ENCODE data around the gene BRWD1.
"Not testable (repeated sequence)": the region's sequence is repeated elsewhere in the genome, so short reads cannot be mapped to it uniquely, and the experiment has no call there.

BRWD1 gene

DNA sequence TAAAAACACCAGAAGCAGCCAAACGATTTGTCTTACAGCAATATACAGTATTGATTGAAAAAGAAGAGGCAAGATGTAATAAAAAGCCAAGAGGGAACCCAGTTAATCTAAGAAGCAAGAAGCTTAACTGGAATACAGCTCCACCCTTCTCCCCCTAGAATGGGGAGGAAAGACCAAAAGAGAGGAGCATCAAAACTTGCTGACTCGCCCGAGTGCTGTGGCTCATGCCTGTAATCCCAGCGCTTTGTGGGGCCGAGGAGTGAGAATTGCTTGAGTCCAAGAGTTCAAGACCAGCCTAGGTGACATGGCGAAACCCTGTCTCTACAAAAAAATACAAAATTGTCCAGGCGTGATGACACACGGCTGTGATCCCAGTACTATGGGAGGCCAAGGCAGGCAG, 32.2 kb downstream of the BRWD1 start:
- DNase-seq, result no peak

DNA sequence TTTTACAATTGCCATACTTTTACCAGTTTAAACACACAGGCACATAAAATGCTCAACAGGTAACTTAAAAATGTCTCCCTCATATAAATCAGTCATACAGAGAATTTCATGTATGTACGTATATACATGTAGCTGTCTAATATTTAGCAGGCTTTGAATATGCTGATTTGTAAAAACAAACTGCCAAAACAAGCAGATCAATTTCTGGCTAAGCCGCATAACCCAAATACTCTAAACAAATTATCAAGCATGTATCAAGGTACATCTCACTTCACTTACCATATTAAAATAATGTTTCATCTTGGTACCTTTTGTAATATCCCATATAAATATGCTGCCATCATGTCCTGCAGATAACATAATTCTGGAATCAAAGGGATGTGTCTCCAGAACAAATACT, 43.8 kb downstream of the BRWD1 start:
- no peak for DNase-seq

DNA sequence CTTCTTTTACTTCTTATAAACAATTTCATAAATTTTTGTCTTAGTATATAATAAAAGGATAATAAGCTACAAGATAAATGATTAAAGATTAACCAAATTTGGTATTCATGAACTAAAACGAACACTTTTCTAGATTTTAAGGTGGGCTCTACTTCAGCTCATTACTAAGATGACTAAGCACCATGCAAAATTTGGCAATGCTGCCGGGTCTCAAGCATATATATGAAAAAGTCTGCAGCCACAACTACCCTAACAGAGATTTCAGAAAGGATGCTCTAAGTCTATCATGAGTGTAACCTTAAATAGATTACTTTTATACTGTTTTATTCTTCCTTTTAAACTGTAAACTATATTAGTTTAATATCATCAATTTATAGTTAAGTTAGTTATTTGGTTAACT, 47.8 kb downstream of the BRWD1 start:
- no peak for DNase-seq

DNA sequence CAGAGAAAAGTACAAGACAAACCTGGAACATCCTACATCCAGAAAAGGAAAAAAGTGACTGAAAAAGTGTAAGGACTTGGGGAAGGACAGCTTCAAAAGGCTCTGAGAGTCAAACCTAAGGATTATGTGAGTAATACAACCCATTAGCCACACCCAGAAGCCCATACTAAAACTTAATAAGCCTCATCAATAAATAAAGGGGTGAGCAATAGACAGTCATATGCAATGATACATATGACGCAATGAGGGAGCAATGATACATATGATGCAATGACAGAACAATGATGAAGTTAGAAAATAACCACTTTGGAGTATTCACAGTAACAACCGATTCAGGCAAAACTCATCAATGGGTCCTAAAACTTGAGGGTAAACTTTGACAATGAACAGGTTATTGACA, 50.1 kb downstream of the BRWD1 start:
- DNase-seq, result no peak

DNA sequence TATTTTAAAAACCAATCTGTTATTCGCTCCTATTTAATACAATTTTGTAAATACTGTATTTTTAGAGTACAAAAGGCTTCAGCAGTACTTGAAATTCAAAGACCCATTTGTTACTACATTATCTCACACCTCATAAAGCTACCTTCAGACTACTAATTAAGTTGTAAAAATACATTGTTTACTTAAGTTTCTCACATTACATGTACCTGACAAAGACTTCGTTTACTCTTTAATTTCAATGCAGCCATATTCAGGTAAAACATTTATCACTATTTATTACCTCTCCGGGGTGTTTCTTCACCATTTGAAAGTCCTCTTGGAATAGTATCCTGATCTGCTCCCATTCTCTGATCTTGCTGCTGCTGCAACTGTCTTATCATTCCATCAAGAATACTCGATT, 55.2 kb downstream of the BRWD1 start:
- no peak for DNase-seq

DNA sequence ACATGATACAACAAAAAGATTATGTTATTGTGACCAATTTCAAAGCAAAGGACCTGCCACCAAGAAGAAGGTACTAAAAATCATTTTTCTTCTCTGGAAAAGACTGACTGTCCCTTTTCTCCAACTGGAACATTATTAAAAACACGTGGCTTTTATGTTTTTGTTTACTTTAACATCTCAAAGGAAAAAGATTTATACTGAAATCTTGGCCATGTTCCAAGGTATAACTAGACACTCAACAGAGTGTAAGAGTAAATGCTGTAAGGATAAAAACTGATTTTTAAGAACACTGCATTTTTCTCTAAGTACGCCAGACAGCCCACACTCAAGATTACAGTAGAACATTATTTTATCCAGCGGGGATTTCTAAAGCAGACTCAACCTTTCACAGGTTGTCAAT, 62.1 kb downstream of the BRWD1 start:
- no peak for DNase-seq

DNA sequence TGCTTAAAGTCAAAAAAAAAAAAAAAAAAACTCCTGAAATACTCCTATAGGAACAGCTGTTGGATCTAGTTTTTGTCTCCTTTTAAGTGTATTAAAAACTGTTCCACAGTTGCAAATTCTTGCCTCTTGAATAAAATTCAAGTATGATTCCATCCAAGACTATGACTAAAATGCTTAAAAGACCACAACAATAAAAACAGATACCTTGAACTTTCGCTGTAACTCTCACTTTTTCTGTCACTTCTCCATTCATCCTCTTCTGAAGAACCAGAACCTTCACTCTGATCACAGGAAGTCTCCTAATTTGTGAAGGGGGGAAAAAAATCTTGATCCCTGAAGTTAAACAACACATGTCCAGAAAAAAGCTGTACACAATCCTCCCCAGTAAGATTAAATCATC, 75.2 kb downstream of the BRWD1 start:
- DNase-seq, result no peak

DNA sequence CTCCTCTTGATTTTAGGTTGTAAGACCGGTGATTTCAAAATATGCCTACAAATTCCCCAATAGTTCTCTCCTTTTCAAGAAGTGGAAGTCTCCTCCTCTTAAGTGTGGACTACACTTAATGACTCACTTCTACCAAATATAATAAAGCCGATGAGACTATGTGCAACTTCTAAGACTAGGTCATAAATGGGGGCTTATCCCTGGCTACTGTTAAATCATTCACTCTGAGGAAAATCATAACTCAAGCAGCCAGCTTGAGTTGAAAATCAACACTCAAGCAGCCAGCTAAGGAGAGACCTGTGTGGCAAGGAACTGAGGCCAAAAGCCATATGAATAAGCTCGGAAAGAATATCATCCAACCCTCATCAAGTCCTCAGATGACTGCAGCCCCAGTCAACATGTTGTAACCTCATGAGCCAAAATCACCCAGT, 80.6 kb downstream of the BRWD1 start:
- no peak for DNase-seq

DNA sequence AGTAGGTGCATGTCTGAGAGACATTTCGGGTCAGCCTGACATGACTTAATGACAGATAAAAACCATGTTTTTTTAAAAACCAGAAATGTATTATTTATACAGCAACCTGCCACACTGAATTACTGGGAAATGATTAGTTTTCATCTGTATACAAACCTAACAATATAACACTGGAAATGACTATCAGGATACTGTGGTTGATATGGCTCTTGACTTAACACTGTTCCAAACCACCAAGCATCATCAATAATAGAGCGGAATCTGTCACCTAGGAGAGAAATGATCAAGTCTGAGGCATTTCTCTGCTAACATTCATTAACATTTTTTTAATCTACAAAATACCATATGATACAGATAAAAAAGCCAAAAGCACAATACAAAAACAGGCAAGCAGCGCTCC, 88.5 kb downstream of the BRWD1 start:
- DNase-seq, result no peak

DNA sequence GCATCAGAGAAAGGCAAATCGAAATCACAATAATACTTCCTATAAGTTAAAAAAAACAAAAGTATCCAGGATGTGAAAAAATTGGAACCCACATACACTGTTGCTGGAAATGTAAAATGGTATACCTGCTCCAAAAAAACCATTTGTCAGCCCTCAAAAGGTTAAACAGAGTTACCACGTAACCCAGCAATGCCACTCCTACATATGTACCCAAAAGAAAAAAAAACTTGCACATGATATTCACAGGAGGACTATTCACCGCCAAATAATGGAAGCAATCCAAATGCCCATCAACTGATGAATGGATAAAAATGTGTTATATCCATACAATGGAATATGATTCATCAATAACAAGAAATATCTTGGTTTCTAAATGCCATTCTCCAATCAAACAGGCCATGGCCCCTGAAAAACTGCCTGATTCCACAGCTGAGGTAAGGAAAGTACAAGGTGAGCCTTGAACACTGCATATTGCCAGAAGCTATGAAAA, 91.4 kb downstream of the BRWD1 start:
- DNase-seq, result no peak

DNA sequence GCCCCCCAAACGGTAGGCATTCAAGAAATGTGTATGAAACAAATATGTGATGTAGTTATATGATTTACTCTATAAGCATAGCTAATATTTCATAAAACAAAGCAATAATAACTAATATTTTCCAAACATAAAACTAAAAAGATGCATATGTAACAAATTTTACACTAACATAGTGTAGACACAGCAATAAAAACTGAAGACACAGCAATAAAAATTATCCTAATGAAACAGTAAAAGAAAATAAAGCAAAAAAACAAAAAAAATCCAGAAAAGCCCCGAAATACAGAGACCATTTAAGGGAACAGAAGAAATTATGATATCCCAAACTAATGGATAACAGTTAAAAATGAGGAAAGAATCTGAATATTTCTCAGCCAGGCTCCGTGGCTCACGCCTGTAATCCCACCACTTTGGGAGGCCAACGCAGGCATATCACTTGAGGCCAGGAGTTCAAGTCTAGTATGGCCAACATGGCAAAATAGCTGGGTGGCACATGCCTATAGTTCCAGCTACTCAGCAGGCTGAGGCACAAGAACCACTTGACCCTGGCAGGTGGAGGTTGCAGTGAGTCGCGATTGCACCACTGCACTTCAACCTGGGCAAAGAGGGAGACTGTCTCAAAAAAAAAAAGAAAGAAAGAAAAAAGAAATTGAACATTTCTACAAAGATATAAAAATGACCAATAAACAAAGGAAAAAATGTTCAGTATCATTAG, 92.0 kb downstream of the BRWD1 start:
- no peak for DNase-seq

DNA sequence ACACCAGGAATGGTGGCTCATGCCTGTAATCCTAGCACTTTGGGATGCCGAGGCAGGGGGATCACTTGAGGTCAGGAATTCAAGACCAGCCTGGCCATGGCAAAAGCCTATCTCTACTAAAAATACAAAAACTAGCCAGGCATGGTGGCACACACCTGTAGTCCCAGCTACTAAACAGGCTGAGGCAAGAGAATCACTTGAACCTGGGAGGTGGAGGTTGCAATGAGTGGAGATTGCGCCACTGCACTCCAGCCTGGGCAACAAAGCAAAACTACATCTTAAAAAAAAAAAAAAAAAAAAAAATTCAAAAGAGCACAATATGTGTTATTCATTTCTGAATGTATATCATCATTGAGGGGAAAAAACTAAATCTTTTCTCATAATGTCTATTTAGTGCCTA, 92.6 kb downstream of the BRWD1 start:
- not testable (repeated sequence) for DNase-seq

DNA sequence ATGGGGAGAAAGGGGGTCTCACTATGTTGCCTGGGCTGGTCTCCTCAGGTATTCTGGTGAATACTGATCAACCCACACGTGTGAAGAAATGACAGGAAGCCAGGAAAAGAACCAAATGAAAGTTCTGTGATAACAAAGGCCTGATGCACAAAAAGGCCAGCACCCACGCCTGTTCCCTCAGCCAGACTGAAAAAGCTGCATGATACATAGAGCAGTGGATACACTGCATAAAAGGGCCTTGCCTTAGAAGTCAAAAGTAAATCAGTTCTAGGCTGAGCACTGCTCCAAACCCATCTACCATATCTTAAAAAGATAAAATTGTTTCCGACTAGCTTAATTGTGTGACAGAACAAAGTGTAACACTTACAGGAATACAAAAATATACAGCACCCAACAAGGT, 93.3 kb downstream of the BRWD1 start:
- DNase-seq, result no peak

DNA sequence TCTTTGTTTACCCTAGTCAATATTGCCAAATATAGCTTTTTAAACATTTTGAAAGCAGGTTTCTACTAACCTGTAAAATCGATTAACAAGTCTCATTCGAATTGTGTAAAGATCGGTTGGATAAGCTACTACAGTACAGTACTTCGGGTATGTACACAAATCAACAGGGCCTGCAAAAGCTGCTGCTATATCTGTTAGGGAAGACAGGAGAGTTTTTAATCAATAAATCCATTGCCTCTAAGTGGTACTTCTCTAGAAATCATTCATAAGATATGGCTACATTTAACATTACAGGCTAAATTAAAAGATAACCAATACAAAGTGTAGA, 95.4 kb downstream of the BRWD1 start:
- DNase-seq, result no peak

DNA sequence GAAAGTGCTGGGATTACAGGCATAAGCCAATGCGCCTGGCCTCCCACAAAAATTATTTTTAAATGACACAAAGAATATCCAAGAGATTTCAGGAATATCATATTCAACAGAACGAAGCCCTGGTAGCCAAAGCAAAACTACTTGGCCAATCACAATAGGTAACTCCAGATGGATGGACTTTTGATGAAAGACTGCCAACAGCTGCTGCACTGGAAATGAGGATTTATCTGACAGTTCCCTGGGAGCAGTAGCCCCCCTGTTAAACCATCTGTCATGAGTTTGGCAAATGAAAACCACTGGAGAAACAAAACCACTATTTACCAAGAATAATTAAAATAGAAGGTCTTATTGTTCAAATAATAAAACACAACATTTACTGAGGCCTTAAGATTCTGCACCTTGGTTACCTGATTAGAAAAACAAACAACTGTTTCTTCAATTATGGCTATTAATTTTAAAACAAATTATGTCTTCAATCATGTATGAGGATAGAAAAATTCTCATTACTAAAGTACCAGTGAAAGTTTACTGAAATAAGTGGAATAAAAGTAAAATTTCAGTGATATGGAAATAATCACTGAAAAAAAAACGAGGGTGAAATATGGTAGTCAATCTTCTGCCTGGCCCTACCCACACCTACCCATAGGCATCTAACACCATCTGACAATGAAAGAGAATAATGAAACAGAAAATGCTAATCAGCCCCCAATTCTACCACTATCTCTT, 95.9 kb downstream of the BRWD1 start:
- DNase-seq, result no peak

DNA sequence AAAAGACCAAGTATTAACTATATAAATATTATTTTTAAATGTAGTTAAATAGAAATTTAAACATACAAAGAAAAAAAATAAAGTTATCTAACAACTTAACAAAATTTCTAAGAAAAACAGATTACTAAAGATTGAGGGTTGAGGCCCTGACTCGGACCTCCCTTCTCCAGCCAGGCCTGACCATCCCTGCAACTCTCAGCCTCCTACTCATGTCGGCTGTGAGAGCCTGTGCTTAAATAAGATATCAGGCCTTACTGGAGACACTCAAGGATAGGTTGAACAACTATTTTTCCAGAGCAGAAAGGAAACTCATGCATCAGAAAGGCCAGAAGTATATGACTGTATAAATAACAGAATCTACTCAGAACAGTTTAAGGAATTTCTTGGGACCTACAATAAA, 97.1 kb downstream of the BRWD1 start:
- DNase-seq, result no peak

DNA sequence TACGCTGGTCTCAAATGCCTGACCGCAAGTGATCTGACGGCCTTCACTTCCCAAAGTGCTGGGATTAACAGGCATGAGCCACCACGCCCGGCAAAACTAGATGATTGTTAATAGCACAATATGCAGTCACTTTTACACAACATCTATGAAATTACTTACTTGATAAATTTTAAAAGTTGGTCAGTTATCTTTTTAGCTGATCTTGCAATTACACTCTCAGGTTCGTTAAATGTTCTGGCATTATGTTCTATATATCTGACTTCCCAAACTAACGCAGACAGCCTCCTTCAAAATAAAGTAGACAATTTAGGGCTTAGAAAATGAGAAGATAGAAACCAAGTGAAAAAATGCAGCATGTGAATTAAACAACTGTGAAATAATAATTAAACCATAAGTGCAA, 98.4 kb downstream of the BRWD1 start:
- DNase-seq, result no peak

DNA sequence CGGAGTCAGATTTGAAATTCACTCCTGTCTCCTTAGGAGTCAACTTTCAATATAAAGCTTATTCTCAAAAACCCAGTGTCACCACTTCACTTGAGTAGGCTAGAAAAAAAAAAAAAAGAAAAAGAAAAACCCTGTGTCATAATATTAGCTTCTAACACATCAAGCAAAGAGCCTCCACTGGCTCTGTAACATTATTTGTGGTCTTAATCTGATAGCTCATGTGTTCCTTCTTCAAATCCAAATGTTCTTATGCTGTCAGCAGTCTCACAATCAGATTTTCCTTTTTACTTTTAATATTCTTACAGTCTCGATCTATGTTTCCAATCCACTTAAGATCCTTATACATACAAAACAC, 104.1 kb downstream of the BRWD1 start:
- no peak for DNase-seq

DNA sequence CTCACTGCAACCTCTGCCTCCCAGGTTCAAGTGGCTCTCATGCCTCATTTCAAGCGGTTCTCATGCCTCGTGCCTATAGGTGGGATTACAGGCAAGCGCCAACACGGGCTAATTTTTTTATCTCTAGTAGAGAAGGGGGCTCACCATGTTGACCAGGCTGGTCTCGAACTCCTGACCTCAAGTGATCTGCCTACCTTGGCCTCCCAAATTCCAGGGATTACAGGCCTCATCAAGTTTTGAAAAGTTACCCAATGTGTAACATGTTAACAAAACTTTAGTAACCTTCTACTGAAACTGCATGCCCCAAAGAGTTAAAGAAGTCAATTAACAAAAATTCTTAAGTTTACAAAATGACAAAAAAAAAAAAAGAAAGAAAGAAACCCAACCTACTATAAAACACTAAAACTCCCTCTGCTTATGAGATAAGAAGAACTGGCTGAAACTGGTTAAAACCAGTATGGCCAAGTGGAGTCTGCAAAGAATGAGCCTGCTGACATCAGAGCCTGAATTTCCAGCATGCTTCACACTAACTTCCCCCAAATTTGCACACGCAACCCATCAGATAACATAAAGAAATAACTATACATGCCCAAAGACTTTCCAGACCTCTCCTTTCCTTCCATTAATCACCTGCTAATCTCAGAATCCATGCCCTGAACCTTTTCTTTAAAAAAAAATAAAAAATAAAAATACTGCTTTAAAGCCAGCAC, 104.7 kb downstream of the BRWD1 start:
- DNase-seq, result no peak

DNA sequence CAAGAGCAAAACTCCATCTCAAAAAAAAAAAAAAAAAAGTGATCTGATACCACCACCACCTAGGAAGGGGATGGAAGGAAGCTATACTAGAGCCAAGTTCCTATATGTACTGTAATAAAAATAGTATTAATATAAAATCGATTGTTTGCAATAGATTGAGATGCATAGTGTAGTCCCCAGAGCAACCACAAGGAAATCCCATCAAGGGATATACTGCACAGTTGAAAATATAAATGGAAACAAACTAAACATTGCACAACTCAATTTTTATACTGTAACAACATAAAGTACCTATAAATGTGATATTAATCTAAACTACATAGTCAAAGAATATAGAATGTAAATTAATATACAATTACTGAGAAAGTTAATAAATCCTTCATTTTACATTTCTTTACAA, 109.3 kb downstream of the BRWD1 start:
- no peak for DNase-seq

DNA sequence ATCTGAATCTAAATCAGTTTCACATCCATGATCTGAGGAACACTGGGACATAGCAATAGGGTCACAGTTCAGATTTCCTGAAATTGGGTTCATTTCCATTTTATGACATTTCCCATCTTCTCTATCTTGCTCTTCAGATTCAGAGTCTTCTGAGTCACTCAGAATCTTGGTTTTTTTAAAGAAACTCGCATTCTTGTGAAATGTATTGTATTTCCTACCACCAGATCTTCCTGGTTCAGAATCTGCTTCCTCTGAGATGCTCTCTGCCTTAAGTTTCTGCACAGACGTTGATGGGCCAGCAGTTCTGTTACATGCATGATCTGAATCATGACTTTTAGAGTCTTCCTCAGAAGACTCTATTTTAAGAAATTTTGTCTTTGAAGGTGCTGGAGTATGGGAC, 114.6 kb downstream of the BRWD1 start:
- DNase-seq, result no peak

DNA sequence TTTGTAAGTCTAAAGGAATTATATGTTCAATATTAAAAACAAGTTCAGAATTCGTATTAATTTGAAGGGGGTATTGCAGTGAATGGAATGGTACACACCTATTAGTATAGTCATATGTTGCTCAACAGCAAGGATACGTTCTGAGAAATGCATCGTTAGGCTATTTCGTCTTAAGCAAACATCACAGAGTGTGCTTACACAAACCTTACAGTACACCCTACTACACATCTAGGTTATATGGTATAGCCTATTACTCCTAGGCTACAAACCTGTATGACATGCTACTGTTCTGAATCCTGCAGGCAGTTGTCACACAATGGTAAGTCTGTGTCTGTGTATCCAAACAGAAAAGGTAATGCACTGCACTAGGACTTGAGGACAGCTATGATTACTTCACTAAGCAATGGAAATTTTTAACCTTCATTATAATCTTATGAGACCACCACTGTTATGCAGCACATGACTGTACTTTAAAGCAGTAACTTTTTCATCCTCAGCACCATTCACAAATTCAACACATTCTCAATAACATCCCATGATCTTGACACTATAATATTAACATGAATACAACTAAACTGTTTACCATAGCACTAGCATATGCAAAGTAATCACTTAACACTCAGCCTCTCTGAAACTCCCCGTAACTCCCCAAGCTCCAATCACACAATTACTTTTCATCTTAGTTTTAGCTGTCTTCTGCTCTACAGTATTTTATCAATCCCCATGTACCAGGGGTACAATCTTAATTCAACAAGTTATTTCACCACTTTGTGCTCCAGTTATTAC, 115.8 kb downstream of the BRWD1 start:
- no peak for DNase-seq

DNA sequence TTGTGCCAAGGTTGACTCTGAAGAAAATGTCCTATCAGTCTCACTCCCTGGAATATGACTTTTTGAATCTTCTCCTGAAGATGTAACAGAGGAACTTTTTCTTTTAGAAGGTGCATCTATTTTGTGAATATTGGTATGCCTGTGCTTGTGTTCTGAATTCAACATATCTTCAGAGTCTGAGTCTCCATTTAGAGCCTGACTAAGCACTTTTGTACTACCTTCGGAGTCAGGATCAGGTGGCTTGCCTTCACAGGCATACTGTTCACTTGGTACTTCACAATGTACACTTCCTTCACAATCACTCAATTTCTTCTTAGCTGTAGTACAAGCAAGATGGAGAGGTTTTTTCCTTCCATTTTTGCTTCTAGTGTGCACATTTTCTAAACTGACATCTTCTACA, 116.6 kb downstream of the BRWD1 start:
- DNase-seq, result no peak

DNA sequence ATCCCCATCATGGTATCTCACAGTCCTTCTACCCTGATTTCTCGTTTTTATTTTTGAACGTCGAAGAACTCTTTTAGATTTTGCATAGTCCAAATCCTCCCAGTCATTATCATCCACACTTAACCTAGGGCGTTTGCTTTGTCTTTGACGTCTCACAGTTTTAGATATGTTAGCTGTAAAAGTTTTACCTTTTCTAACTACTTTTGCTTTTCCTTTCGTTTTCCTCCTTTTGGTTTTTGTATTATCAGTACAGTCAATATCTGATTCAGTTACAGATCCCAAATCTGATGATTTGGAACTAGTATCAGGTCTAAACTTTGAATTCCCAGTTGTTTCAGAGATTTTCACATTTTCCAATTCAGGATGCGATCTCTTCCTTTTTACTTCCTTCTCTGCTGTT, 117.1 kb downstream of the BRWD1 start:
- no peak for DNase-seq

Measured in stimulated activated CD4-positive, alpha-beta T cell treated with anti-CD3 and anti-CD28 coated beads, Interleukin-4, amount 100 ng/mL, for 4 hours (primary cell).